ENCODE results near the gene ZNF276.

DNA sequence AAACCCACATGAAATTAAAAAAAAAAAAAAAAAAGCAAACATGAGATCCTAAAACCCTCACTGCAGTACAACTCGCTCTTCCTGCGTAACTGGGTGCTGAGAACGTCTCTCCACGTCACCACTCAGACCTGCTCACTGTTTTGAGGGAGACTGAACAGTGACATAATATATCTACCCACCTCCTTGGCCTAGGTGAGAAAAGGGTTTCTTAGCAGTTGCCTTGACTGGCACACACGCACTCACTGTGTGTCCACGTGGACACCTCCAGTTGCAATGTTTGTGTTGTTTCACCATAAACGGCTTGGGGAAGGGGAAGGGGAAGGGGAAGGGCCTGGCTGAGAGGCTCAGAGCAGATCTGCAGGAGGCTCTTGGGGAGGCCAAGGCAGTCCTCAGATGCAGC lies 63.1 kb downstream of the ZNF276 start:
- no peak for TF ChIP-seq CTCF (IDR thresholded peaks at IDR 0.05)
- no peak for TF ChIP-seq EZH2 (IDR thresholded peaks at IDR 0.05; ENCODE audit: borderline replicate concordance, insufficient read depth, low read depth, low read length, poor library complexity, severe bottlenecking)

Data from B cell (primary cell).